GM04503 (cell line): Measurements from ENCODE around the gene MIPOL1.

Source experiments
- DNase-seq: peaks from one replicate; pipeline ENCODE4 v3.0.0-alpha.2; 2012; ENCODE audit warnings: low read depth

Gene MIPOL1

DNA sequence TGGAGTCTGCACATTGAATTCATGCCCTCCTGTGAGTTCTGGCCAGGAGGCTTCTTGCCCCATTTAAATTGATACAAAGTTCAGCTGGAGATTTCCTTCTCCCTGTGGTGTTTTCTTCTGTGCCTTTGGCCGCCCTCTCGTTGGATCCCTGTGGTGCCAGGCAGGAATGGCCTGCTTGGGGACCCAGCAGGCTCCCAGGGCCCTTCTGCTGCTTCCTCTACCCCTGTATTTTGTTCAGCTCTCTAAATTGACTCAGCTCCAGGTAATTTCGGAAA lies 200.1 kb downstream of the MIPOL1 start:
- no peak for DNase-seq

DNA sequence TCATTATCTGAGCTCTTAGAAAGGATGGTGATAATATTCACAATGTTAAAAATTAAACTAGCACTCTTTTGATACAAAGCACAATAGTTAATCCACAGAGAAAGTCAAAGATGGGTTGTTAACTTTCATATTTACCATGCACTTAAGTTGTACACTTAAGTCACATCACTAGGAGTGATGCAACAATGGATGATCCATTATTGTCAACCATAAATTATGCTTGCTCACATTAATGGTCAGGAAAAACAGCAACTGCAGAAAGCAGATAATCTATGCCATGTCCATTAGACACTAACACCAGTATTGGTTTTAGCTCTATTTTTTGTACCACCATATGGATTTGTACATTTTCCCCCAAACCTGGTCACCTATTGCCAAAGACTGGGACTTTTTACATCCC lies 201.8 kb downstream of the MIPOL1 start:
- no peak for DNase-seq

DNA sequence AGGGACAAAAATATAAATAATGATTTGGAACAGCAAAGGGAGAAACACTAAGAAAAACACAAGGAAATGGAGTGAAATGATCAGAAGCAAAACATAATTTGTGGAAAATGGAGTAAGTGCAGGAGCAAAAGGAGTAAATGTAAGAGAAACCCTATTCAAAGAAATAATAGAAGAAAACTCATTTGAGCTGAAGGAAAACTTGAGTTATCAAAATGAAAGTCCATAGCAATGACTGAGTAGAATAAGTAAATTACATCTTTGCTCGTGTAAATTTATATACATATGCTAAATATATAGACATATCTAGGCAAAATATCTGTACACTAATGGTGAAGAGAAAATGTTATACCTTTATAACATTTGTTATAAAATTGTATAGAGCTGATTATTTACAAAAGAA lies 203.4 kb downstream of the MIPOL1 start:
- no peak for DNase-seq

GRCh38 chr14:37403626-37404025 lies 205.9 kb downstream of the MIPOL1 start:
- DNase-seq, result no peak

DNA sequence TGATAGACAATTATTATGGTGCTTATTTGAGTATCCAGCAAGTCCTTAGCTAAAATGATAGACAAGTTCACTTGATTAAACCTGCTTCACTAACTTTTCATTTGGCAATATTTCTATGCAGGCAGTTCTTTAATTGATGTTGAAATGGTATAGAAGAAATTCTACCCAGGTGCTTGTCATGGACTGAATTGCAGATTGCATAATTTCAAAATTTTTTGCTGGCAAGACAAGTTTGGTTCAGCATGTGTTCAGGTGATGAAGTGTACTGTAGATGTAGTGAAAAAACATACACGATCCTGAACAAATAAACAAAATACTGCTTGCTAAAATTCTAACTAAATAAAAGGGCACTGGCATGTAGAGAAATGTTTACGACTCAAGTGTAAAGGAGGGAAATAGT lies 208.4 kb downstream of the MIPOL1 start:
- DNase-seq, result no peak

- no peak for DNase-seq
These were observed 213.5 kb downstream of the MIPOL1 start for GRCh38 chr14:37411079-37411735.

- DNase-seq, result no peak
These were observed 215.3 kb downstream of the MIPOL1 start for GRCh38 chr14:37413050-37413449.

DNA sequence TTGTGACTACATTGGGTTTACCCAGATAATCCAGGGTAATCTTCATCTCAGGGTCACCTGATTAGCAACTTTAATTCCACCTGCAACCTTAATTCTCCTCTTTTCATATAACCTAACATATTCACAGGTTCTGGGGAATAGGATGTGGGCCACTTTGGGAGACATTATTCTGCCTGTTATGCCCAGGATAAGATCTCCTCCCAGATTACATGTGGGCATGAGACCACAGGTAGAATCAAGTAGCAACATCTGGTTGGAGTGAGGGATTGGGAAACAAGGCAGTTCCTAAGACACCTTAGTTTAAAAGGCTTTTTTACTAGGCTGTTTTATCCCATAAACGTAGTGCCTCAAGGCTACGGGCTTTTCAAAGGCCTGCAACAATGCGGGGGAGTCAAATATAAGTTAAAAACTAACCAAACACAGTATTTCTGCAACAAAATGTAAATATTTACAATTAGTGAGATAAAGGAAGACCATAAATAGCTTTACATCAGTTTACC lies 215.8 kb downstream of the MIPOL1 start:
- no peak for DNase-seq

DNA sequence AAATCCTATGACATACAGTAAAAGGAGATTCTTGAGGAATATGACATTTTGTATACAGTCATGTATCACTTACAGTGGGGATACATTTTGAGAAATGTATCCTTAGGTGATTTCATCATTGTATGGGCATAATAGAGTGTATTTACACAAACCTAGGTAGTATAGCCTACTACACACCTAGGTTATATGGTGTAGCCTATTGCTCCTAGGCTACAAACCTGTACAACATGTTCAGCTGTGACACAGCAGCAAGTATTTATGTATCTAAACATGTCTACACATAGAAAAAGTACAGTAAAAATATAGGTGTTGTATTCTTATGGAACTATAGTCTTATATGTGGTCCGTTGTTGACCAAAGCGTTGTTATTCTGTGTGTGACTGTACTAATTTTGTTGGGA lies 218.5 kb downstream of the MIPOL1 start:
- DNase-seq, result no peak

- DNase-seq, result no peak
These were observed 219.4 kb downstream of the MIPOL1 start for GRCh38 chr14:37417151-37417550.

DNA sequence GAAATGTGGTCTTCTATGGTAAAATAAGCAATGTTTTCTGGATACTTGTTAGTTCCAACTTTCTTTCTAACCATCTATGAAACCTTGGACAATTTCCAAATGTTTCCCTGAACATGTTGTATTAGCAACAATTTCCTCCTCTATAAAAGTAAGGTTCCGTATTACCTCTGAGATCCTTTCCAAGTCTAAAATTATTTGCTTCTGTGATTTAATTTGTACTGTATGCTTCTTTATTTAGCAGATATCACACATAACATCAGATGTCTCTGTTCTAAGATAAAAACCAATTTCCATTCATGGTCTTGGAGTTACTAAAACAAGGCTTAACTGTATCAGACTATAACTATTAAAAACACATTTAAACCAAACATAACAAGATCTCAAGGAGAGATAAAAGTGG lies 220.1 kb downstream of the MIPOL1 start:
- no peak for DNase-seq

GRCh38 chr14:37420622-37421021 lies 222.9 kb downstream of the MIPOL1 start:
- no peak for DNase-seq

GRCh38 chr14:37422319-37422718 lies 224.6 kb downstream of the MIPOL1 start:
- DNase-seq, result no peak

- no peak for DNase-seq
These were observed 225.0 kb downstream of the MIPOL1 start for GRCh38 chr14:37422748-37423147.

- DNase-seq, result no peak
These were observed 231.2 kb downstream of the MIPOL1 start for GRCh38 chr14:37428954-37429353.

- no peak for DNase-seq
These were observed 231.9 kb downstream of the MIPOL1 start for GRCh38 chr14:37429618-37430017.

DNA sequence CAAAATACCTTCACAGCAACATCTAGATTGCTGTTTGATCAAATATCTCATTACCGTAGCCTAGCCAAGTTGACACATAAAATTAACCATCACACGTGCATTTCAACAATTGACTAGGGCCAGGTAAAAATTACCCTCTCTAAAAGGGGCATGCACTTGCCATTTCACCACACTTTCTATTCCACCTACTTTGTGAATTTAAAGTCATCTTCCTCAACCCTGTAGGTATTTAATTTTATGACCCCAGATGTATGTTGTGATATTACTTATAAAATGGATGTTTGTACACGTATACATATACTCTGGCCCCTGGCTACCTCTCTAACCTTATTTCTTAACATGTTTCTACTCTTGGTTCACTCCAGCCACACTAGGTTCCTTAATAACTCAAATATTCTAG lies 237.1 kb downstream of the MIPOL1 start:
- DNase-seq, result no peak

DNA sequence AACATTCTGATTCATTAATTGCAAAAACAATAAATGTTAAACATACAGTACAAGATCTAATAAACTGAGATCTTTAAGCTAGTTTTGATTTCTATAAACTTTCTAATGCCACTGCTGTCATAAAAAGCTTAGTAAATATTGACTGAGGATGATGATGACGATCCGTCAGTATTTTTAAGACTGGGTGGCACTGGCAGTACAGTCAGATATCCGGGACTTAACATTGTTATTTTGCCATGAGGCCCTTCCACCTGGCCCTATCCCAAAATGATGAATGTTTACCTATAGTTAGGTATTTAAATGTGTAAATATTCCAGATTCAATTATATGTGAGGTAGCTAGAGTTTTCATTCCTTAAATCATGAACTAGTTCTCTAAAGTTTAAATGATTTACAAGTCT lies 238.8 kb downstream of the MIPOL1 start:
- no peak for DNase-seq

DNA sequence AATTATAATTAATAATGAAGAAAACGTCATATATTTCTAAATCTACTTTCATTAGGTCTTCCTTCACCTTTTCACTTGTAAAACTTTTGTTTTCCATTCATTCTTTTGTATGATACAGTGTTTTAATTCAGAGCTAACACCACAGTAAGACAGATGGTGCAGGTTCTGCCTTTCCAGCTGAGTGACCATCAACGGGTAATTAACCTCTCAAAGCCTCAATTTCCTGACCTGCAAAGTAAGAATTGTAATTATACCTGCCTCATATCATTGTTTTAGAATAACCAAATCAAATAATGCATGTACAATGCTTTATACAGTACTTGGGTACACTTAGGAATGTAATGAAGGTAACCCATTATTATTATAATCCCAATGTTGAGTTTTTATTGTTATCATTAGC lies 239.8 kb downstream of the MIPOL1 start:
- no peak for DNase-seq

DNA sequence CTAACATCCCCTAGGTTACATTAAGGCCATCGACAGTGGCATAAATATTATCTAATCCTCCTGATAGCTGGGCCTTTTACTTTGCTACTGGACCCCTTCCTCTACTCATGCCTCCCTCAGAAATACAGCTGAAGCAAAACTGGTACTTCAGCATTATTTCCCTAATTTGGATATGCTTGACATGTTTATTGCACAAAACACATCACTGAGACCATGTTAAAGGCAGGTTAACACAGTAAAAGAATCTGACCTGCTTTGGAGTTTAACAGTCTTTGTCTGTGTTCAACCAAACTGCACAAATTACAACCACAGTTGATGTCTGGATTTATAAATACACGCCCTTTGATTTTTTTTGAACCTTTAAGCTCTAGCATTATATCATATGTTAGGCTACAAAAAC lies 240.7 kb downstream of the MIPOL1 start:
- no peak for DNase-seq

DNA sequence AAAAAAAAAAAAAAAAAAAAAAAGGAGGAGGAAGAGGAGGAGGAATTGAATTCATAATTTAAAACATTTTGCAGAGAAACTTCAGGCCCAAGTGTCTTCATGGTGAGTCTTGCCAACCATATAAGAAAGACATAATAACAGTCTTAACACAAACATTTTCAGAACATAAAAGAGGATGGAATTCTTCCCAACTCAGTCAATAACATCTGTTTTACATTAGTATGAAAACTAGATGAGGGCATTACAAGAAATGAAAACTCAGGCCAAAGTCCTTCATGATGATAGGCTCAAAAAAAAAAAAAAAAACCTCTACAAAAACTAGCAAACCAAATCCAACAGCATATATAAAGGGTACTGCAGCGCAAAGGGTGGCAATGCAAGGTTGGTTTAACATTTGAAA lies 245.7 kb downstream of the MIPOL1 start:
- peak; percentile 56 for DNase-seq

GRCh38 chr14:37447883-37448391 lies 250.2 kb downstream of the MIPOL1 start:
- DNase-seq, result no peak

GRCh38 chr14:37452323-37452722 lies 254.6 kb downstream of the MIPOL1 start:
- DNase-seq, result no peak

DNA sequence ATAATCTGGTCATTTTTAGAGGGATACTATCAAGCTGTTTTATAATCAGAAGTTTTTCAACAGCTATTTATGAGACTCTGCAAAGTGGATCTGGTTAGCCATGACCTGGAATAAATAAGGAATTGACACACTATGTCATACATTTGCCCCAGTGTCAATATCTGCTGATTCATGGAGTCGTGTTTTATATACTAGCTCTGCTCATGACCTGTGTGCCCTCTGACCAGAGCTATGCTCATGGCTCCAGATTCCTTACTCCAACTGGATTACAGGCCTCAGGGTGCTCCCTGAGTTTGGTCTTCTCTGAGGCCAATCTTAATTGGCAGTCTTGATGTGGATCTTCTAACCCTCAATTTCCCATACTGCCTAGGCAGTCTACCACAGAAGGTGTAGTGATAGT lies 256.2 kb downstream of the MIPOL1 start:
- no peak for DNase-seq

DNA sequence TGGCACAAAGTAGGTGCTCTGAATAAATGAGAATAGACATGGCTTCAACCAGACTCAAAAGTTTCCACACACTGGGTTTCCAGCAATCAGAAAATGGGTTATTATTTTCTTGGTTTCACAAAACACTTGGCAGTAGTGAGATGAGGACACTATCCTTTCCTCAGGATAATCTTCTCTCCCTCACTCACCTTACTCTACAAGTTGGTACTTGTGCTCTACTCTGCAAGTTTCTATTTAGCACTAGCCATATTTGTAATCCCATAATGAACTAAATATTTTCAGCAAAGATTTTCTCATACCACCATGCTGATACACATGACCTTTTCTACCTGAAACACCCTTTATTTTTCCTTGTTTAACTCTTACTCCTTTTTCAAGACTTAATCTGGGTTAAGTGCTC lies 259.6 kb downstream of the MIPOL1 start:
- no peak for DNase-seq
